ENCODE results near the gene A4GALT.
"Not testable (repeated sequence)": the region's sequence is repeated elsewhere in the genome, so short reads cannot be mapped to it uniquely, and the experiment has no call there.

A4GALT gene

DNA sequence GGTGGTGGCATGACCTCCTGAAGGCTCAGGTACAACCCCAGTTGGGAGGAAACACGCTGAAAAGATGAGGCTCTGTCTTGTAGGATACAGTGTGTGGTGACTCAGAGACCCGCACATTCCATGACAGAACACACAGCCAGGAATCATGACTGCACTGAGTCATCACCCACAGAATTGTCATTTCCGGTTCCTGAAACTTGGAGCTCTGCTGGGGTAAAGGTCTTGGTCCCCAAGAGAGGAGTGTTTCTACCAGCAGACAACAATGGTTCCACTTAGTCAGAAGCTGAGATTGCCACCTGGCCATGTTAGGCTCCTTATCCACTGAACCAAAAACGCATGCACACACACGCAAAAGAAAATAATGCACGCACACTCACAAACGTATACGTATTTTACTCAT lies 40.0 kb downstream of the A4GALT start:
- DNase-seq: no peak

DNA sequence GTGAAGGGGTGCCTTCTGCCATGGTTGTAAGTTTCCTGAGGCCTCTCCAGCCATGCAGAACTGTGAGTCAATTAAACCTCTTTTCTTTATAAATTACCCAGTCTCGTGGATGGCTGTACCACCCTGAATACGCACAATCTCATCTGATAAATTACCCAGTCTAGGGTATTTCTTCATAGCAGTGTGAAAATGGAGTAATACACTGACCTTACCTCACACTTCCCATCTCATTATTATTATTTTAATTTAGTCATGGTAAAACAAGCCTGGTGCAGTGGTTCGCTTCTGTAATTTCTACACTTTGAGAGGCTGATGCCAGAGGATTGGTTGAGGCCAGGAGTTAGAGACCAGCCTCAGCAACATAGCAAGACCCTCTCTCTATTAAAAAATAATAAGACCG lies 41.0 kb downstream of the A4GALT start:
- DNase-seq: no peak

DNA sequence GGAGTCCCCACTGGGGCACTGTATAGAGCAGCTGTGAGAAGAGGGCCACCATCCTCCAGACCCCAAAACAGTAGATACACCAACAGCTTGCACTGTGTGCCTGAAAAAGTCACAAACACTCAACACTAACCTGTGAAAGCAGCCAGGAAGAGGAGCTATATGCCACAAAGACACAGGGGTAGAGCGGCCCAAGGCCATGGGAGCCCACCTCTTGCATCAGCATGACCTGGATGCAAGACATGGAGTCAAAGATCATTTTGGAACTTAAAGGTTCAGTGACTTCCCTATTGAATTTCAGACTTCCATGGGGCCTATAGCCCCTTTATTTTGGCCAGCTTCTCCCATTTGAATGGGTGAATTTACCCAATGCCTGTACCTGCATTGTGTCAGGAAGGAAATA lies 41.8 kb downstream of the A4GALT start:
- no peak for DNase-seq

DNA sequence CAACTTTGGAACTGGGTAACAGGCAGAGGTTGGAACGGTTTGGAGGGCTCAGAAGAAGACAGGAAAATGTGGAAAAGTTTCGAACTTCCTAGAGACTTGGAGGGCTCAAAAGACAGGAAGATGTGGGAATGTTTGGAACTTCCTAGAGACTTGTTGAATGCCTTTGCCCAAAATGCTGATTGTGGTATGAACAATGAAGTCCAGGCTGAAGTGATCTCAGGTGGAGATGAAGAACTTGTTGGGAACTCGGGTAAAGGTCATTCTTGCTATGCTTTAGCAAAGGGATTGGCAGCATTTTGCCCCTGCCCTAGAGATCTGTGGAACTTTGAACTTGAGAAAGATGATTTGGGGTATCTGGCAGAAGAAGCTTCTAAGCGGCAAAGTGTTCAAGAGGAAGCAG lies 42.7 kb downstream of the A4GALT start:
- not testable (repeated sequence) for DNase-seq

DNA sequence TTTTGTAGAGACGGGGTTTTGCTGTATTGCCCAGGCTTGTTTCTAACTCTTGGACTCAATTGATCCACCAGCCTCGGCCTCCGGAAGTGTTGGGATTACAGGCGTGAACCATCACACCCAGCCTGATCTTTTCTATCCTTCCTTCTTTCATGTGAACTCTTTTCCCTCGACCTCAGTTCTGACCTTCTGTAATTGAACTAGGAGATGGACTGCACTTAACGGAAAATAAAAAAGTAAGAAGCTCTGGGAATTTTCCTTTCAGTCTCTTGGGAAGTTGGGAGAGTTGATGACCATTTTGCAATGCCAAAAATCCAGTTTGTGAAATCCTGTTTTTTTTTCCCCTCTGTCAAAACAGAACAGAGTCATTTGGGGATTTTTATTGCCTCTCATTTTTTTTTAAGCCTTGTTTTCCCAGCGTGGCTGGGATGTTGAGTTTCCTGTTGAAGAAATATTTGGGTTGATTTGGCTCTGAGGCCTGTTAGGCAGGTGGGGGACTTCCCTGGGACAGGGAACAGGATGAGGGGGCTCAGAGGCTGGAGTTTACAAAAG lies 44.5 kb downstream of the A4GALT start:
- no peak for DNase-seq

DNA sequence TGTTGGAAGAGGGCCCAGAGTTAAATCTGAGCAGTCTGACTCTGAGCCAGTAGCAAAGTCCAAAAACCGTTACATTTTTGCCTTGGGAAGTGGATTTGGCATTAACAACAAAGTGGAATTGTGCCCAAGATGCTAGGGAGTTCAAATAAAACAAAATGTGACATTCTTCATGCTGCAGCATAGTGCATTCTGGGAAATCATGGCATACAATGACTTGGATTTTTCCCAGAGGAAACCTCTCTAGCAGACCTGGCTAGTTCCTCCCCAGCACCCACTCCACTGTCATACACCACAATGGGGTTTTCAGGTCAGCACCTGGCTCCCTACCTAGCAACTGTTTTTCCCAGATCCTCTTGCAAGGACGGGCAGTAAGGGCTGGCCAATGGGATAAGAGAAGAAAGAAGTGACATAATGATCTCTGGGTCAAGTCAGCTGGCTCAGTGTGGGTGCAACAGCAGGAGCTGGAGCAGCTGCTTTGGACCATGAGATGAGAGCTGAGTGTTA lies 46.7 kb downstream of the A4GALT start:
- DNase-seq: no peak

DNA sequence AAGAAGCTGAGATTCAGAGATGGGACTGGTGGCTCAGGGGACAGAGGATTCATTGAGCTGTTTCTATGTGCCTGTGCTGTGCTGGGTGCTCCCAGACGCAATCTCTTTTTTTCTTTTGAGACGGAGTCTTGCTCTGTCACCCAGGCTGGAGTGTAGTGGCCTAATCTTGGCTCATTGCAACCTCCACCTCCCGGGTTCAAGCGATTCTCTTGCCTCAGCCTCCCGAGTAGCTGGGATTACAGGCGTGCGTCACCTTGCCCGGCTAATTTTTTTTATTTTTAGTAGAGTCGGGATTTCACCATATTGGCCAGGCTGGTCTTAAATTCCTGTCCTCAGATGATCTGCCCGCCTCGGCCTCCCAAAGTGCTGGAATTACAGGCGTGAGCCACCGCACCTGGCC lies 47.6 kb downstream of the A4GALT start:
- not testable (repeated sequence) for DNase-seq

DNA sequence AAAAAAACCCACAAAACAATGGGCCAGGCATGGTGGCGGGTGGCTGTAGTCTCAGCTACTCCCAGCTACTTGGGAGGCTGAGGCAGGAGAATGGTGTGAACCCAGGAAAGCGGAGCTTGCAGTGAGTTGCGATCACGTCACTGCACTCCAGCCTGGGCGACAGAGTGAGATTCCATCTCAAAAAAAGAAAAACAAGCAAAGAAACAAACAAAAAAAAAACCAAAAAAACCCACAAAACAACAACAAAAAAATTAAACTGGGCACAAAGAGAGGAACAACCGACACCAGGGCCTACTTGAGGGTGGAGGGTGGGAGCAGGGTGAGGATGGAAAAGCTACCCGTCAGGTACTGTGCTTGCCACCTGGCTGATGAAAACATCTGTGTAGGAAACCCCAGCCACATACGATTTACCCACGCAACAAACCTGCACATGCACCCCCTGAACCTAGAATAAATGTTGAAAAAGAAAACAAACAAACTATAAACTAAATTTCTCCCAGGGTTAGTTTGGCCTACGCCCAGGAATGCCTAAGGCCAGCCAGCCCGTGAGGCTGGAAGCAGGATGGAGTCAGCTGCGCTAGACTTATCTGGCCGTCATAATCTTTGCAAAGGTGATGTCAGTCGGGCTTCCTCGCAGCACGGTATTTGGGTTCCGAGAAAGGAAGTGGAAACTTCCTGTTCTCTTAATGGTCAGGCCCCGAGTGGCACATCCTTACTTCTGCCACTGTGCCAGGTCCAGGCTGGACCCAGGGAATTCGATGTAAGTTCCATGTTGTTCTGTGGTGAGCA lies 49.6 kb downstream of the A4GALT start:
- no peak for DNase-seq

DNA sequence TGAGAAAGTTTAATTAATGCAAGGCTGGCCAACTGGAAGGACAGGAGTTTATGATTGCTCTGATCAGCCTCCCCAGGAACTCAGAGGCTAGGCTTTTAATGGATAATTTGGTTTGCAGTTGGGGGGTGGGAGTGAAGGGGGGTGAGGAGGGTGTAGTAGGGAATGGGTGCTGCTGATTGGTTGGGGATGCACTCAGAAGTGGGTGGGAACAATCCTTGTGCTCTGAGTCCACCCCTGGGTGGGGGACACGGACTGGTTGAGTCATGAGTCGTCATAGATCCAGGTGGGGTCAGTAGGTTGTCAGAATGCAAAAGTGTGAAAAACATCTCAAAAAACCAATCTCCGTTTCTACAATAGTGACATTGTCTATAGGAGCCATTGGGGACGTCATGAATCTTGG lies 50.6 kb downstream of the A4GALT start:
- no peak for DNase-seq

DNA sequence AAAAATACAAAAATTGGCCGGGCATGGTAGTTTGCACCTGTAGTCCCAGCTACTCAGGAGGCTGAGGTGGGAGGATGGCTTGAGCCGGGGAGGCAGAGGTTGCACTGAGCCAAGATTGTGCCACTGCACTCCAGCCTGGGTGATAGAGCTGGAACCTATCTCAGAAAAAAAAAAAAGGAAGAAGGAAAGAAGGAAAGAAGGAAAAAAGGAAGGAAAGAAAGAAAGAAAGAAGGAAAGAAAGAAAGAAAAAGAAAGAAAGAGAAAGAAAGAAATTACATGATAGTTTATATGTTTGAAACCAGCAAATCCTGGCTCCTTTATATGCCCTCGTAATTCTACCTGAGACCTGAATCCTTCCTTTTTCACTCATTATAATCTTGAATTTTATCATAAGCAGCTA lies 54.3 kb downstream of the A4GALT start:
- not testable (repeated sequence) for DNase-seq

DNA sequence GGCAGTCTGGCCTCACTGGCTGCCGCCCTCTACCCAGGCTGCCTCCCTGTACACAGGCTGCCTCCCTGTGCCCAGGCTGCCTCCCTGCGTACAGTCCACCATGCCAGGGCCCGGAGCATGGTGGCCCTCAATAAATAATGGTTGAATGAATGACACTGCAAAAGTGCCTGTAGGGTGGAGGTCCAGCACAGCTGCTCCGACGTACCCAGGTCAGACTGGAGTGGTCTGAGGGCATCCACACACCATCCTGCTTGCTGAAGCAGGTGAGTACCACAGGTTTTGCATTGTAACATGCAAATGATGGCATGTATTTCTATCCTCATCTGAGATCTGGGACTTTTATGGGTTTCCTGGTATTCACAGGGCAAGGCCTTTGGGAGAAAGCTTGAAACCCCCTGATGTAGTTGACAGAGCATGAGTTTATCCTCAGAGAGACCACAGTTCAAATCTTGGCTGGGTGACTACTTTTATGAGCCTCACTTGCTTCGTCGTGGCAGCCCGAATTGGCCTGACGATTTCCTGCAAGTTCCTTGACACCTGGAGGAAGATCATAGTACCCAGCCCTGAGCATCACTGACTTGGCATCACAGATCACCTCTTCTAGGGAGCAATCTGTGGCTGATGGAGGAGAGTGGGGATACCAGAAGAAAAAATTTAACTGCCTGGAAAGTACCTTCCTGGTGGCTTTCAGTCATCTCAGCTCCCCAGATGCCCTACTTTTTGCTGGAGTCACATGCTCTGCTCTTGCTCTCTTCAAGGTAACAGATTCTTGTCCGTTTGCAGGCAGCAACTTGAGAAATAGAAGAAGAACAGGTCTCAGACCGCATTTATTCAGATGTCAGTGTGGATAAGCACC lies 55.5 kb downstream of the A4GALT start:
- DNase-seq: no peak

DNA sequence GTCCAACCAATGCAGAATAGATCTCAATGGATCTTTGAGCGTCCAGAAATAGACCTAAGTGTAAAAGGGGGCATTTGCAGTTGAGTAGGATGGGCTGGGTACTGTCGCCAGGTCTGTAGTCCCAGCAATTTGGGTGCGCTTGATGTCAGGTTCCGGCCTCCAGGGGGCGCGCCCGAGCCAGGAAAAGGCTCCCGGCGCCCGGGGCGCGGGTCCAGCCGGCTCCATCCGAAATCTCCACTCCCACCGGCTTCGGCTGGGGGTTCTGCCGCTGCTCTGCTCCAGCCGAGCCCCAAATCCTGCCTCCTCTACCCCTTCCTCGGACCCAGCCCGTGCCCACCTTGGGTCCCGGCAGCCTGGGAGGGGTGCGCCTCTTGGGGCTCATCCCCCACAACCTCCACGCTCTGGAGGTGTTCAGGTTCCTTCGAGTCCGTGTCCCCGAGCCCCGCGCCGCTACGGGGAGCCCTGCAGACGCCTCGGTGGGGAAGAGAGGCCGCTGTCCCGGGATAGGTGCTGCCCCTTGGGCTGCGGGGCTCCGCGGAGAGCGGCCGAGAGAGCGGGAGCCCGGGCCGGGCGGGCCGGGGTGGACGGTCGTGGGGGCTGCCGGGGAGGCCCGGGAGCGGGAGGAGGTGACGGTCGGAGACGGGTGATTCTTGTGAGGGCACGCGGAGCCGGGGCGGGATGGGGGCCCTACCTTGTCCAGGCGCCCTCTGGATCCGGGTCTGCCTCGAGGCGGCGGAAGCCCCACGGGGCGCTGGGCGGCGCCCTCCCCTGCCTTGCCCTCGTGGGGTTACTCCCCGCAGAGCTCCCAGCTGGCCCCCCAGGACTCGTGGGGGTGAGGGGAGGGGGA lies 58.5 kb downstream of the A4GALT start:
- DNase-seq: peak; percentile 76

DNA sequence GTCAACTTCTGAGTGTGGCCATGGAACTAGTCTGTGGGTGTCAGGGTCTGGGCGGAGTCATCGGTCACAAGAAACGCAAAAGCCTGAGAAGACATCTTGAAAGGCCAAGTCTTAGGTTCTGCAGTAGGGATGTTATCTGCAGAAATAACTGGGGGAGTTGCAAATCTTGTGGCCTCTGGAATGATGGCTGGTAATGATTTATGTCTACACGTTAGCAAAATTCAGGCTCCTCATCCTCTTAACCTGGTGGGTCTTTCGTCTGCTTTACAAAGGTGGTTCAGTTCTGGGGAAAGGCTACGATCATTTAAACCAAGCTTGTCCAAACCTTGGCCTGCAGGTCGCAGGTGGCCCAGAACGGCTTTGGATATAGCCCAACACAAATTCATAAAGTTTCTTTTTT lies 64.1 kb downstream of the A4GALT start:
- no peak for DNase-seq

DNA sequence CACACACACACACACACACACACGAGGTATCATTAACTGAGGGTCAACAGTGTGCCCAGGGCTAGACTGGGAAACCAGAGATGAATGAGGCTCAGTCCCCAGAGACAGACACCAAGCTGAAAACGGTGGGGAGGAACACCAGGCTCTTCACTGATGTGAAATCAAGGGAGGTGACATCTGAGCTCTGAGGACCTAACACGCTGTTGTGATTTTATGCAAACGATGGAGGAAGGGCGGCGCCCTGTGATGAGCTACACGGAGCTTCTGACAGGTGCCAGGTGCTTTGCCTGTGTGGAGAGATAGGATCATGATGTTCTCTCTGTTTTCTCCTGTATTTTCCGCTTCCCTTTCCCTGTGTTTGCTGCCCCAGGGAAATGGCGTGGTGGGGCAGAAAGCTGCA lies 65.0 kb downstream of the A4GALT start:
- DNase-seq: no peak

DNA sequence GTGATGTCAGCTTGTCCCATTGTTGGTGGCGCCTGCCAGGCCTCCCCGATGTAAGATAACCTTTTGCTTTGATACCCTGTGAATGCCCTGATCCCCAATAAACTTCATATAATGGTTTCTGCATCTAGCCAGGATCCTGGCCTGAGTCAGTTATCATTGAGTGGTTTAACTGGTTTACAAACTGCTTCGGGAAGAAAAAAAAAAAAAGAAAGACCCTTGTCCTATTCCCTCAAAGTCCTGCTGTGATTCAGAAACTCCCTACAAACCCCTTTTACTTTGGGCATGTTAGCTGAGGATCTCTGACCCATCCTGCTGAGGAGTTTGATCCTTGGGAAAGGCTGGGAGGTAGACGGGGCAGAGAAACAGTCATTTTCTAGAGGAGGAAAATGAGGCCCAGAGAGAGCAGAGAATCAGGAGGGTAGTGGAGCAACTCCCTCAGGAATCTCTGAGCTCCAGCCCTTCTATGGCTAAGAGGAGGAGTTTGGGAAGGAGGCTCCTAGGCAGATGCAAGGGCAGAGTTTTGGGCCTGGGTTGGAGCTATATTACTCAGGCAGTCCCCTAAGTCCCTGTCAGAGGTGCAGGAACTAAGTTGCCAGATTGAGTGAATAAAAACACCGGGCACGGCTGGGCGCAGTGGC lies 66.1 kb downstream of the A4GALT start:
- no peak for DNase-seq

DNA sequence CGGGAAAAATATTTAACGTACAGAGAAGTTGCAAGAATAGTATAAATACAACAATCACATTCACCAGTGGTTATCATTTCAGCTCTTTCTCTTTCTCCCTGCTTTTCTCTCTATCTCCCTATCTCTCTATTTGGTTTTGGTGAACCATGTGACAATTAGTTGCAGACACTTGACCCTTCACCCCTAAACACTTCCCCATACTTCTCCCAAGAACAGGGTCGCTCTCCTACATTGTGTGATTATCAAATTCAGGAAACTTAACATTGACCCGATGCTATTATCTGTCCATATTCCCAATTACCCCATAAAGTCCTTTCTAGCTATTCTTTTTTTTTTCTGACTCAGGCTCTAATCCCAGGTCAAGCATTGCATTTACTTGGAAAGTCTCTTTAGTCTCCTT lies 66.7 kb downstream of the A4GALT start:
- no peak for DNase-seq

DNA sequence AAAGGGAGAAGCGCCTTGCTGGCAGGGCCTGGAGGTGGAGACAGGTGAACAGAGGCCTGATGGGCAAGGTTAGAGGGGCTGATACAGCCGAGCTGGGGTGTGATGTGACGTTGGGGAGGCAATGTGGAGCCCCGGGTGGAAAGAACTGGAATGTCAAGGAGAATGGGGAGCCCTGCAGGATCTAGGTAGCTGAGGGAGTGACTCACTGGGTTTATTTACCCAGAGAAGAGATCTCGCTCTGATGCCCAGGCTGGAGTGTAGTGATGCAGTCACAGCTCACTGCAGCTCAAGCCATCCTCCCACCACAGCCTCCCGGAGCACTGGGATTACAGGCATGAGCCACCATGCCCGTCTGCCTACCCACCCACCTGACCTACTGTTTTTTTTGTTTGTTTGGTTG lies 69.5 kb downstream of the A4GALT start:
- no peak for DNase-seq

DNA sequence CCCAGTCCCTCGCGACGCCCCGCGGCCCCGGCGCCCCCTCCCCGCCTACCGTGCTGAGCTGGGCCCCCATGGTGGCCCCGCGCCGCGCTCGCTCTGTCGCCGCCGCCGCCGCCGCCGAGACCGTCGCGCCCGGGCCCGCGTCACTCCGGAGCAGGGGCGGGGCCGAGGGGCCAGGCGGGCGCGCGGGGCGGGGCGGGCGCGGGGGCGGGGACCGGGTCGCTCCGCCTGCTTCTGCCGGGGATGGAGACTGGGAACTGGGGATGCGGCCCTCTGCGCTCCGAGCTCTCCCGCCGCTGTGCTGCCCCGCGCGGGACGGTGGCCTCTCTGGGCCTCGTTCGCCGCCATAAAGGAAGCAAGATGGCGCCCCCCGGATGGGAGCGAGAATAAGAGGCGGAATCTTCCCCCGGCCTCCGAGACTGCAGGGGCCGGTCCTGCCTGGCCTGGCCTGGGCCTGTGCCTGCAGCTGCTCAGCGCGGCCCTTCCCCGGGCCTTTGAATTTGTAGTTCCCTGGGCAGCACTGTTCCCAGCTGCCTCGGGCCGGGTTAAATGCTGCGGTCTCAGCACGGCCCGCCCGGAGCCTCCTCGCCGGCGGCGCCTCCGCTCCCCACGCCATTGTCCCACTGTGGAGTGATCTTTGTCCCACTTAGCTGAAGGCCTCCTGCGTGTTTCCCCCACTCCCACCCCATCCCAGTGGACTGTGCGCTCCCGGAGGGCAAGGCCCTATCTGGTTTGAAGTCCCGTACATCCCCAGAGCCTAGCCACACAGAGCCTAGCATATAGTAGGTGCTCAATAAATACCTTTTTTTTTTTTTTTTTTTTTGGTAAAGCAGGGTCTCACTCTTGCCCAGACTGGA lies 71.2 kb downstream of the A4GALT start, which contains the start of gene CYB5R3:
Gene CYB5R3 (minus strand): TSS at position 147 of the 854 bp plus-strand sequence. CDS start 77 bp downstream, at position 70.
- DNase-seq: peak; percentile 52

DNA sequence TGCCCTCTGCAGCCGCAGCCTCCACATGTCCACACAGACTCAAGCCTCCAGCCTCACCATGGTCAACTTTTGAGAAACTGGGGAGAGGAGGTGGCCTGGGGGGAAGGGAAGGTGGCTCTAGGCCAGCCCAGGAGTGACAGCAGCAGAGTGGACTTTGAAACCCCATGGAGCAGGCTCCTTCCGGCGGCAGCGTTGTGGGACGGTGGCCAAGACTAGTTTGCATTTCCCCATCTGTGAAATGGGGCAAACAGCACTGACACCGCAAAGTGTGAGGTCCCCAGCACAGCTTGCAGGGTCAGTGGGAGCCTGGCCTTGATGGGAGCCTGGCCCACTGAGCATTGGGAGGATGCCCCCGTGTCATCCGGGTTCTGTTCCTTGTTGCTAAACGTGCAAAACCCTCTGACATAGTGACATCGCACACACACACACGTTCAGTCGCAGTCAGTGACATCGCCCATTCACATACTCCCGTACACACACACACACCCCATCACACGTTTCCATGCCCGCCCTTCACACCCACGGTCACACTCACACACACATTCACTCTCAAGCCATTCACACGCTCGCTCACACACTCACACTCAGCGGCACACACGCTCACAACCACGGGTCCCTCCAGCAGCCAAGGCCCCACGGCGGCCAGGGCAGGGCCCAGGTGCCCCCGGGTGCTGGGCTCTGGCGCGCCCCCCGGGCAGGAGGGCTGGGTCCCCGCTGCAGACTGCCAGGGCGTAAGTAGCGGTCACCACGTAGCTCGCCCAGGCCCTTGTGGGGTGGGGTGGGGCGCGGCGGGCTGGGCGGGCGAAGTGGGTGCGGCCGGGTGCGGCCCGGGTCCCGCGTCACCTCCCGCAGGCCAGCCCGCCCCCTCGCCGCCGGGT lies 72.1 kb downstream of the A4GALT start:
- peak; percentile 45 for DNase-seq

DNA sequence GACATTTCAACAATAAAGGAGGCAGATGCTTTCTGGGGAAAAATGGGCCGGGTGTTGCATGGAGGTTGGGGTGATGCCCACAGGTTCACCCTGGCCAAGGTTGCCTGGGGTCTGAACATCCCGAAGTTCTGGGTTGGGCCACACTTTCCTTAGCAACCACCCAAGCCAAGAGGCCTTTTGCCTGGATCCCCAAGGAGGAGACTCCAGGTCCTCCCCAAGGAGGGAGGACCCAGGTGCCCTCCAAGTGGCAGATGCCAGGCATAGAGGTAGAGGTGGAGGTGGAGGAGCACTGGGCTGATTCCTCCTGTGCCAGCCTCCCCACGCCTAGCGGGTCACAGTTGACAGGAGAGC lies 72.7 kb downstream of the A4GALT start:
- no peak for DNase-seq
